ENCODE measurements around the gene SEPTIN8.

The SEPTIN8 gene

GRCh38 chr5:132777209-132778069 is at the start of gene SEPTIN8 (continued):
- no peak for TF ChIP-seq ZBTB17 (tag by site-specific recombination; IDR thresholded peaks at IDR 0.05)
- TF ChIP-seq ZNF146 (tag by site-specific recombination; IDR thresholded peaks at IDR 0.05): no peak
- no peak for TF ChIP-seq ZNF18 (tag by site-specific recombination; IDR thresholded peaks at IDR 0.05)
- no peak for TF ChIP-seq KLF1 (tag by site-specific recombination; IDR thresholded peaks at IDR 0.05)
- TF ChIP-seq WT1 (tag by site-specific recombination; IDR thresholded peaks at IDR 0.05): no peak
- TF ChIP-seq GLI2 (tag by site-specific recombination; IDR thresholded peaks at IDR 0.05; ENCODE audit: borderline replicate concordance, low read depth): no peak
- TF ChIP-seq ZNF398 (tag by site-specific recombination; IDR thresholded peaks at IDR 0.05): no peak; the same call in 1 of the 2 replicates
- no peak for TF ChIP-seq ZNF19 (tag by site-specific recombination; IDR thresholded peaks at IDR 0.05; ENCODE audit: low read depth)
- TF ChIP-seq ZNF10 (tag by site-specific recombination; IDR thresholded peaks at IDR 0.05): no peak
- TF ChIP-seq PRDM10 (tag by site-specific recombination; IDR thresholded peaks at IDR 0.05): no peak
- TF ChIP-seq ZNF510 (tag by site-specific recombination; IDR thresholded peaks at IDR 0.05; ENCODE audit: insufficient replicate concordance): no peak
- TF ChIP-seq ZNF654 (tag by site-specific recombination; IDR thresholded peaks at IDR 0.05; ENCODE audit: low read depth): no peak
- no peak for TF ChIP-seq BCL6B (tag by site-specific recombination; IDR thresholded peaks at IDR 0.05)
- 0 out of 2 replicates have a peak, but pooled peaks have one; percentile 13 for TF ChIP-seq SP7 (tag by site-specific recombination; IDR thresholded peaks at IDR 0.05)
- no peak for TF ChIP-seq PRDM2 (tag by site-specific recombination; IDR thresholded peaks at IDR 0.05; ENCODE audit: borderline replicate concordance)
- TF ChIP-seq ZNF24 (tag by site-specific recombination; IDR thresholded peaks at IDR 0.05): no peak
- TF ChIP-seq ZNF148 (tag by site-specific recombination; IDR thresholded peaks at IDR 0.05; ENCODE audit: borderline replicate concordance): no peak
- TF ChIP-seq ZFP3 (tag by site-specific recombination; IDR thresholded peaks at IDR 0.05; ENCODE audit: low read depth): no peak
- TF ChIP-seq ELK4 (IDR thresholded peaks at IDR 0.05; ENCODE audit: borderline replicate concordance, low read depth, low read length): no peak
